ENCODE measurements around the gene VPS18.
"Not testable (repeated sequence)": the region's sequence is repeated elsewhere in the genome, so short reads cannot be mapped to it uniquely, and the experiment has no call there.

The VPS18 gene

DNA sequence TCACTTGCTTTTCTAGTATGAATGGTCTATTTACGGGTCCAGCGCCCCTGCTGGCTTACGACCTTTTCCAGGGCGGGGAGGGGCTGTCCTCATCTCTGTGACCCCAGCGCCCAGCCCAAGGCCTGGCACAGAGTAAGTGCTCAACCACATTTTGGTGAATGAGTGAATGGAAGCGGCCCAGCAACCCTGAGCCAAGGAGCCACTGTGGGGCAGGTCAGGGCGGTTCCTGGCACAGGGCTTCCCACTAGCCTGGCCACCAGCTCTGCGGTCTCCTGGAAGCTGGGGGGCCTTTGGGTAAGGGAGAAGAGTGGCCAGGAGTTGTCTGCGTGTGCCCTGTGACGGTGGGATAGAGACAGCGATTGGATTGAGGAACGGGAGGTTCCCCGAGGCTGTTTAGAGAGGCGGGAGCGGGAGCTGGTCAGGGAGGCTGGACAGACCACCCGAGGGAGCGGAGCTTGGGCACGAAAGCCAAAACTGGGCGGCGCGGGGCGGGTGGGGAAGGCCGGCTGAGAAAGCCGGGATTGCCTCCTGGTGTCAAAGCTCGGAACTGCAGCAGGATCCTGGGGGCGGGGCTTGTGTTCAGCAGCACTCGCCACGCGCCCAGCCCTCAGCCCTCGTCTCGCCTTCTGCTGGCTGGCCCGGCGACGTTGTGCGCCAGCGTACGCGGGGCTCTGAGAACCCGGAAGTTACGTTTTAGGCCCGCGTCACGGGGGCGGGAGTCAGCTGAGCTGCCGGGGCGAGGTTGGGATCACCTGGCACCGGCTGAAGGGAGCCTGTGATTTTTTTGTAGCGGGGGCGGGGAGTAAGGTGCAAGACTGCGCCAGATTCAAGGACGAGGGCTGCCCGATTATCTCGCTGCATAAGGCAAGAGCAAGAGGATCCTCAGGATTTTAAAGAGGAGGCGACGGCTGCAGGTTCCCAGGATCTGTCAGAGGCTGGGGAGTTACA lies at the start of gene VPS18:
TSS of gene VPS18 (plus strand) at position 718 of the 948 bp plus-strand sequence. CDS start 319 bp downstream, outside the sequence.
- FAIRE-seq, result peak; percentile 89

- no peak for FAIRE-seq
These were observed 49.6 kb upstream of the VPS18 start for GRCh38 chr15:40844696-40845030.

- FAIRE-seq, result no peak
These were observed 49.2 kb upstream of the VPS18 start for GRCh38 chr15:40845036-40845435.

- no peak for FAIRE-seq
These were observed 48.6 kb upstream of the VPS18 start for GRCh38 chr15:40845511-40846284.

DNA sequence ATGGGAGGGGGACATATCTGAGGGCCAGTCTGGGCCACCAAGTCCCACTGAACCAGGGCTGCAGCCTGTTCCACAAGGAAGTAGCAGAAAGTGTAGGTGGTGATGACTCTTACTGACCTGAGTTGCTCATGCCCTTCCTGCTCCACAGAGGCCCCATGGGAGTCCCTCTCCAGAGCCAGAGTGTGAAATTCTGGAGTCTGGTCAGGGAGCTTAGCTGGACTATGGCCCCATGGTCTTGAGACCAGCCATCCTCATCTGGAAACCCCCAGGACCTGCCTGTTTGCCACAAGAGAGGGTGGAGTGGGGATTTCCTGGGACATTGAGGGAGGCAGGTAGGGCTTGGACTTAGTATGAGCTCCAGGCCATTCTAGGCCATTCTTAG lies 47.4 kb upstream of the VPS18 start:
- no peak for FAIRE-seq

DNA sequence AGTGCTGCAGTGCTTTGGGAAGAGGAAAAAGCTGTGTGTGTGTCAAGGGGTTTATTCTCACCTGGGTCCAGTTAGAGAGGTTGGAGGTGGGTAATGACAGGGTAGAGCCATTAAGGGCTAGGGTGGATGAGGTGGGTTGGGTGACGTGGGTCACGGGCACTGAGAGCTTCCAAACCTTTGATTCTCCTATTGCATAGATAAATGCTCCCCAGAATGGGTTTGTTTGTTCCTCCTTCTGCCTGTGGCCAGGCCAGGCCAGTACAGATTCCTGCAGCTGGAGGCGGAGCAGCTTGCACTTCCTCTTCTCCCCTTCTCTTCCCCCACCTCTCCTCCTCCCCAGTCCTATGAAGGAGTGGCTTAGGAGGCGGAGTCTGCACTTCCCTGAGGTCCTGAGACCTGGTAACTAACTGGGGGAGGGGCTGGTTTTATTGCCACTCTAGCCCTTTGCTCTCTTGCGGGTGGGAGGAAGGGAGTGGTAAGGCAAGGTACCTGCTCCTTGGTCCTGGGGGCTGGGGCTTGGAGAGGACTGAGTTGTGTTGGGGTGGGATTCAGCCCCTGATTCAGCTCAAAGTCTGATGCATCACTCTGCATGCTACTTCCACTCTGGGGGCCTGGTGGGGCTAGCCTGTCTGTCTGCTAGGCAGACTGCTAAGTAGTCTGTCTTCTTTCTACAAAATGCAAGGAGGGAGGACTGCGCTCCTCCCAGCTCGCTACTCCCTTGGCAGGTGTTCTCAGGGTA lies 46.9 kb upstream of the VPS18 start:
- FAIRE-seq, result no peak

- FAIRE-seq, result no peak
These were observed 43.6 kb upstream of the VPS18 start for GRCh38 chr15:40850576-40851112.

DNA sequence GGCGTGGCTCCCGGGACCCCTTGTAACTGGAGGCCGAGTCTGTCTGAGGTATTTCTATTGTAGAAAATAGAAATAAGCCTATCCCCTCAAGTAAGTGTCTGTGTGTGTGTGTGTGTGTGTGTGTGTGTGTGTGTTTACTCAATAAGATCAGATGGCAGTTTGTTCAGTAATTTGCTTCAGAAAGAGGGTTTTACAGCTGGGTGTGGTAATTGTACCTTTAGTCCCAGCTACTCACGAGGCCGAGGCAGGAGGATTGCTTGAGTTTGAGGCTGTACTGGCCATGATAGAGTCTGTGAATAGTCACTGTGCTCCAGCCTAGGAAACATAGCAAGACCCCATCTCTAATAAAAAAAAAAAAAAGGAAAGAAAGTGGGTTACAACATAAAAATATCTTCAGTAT lies 41.7 kb upstream of the VPS18 start:
- no peak for FAIRE-seq

- no peak for FAIRE-seq
These were observed 40.9 kb upstream of the VPS18 start for GRCh38 chr15:40853241-40853890.

DNA sequence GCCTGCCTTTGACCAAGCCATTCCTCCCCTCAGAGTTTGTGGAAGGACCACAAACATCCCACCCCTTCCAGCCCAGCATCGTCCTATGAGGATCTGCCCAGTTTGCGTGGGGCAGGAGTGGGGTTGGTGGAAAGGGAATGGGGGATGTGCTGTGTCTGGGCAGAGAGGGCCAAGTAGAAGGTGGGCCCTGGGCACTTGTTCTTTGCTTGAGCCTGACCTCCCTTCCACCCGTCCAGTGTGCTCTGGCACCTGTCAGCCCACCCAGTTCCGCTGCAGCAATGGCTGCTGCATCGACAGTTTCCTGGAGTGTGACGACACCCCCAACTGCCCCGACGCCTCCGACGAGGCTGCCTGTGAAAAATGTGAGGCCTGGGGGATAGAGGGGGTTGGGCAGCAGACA lies 40.1 kb upstream of the VPS18 start:
- FAIRE-seq, result no peak

DNA sequence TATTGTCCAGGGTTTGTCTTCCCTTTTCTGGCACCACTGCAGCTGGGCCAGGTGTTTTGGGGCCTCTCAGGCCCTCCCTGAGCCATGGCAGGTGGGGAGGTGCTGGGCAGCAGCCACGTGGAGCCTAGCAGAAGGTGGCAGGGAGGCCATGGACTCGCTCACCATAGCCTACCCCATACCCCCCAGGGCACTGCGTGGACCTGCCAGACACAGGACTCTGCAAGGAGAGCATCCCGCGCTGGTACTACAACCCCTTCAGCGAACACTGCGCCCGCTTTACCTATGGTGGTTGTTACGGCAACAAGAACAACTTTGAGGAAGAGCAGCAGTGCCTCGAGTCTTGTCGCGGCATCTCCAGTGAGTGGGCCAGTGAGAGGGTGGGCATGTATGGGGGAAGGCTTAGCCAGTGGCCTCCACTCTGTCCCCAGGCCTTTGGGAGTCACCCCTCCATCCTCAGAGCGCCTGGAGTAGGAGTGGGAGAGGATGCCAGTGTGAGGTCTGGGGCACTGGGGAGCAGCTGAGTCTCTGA lies 38.5 kb upstream of the VPS18 start:
- no peak for FAIRE-seq

GRCh38 chr15:40856746-40857145 lies 37.5 kb upstream of the VPS18 start:
- no peak for FAIRE-seq

DNA sequence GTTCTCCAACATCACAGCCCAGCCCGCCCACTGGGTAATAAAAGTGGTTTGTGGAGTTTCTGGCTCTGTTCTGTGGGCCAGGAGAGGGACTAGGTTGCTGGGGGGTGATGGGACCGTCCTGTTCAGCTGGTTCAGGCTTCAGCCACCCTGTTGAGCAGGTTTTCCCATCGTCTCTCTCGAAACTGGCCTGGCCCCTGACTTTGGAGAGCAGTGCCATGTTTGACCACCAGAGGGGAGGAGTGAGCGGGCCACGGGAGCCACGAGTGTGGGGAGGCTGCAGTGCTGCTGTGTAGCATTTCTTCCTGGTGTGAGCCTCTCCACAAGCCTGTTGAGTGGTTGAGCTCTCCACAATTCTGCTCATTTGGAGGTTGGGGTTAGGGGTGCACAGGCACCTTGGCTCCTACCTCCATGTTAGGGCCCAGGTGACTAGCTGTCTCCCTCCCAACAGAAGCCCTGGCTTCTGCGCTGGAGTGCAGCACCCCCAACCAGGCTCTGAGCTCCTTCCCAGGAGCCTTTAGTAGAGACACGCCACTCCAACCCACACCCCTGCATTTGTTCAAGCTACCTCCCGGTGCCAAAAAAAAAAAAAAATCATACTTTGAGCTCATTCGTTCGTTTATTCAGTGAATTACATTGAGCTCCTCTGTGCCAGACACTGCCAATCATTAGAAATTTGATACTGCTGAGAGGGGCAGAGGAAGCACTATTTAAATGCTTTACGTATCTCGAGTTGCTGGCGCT lies 36.5 kb upstream of the VPS18 start:
- FAIRE-seq, result no peak

- FAIRE-seq, result no peak
These were observed 35.5 kb upstream of the VPS18 start for GRCh38 chr15:40858706-40859105.

DNA sequence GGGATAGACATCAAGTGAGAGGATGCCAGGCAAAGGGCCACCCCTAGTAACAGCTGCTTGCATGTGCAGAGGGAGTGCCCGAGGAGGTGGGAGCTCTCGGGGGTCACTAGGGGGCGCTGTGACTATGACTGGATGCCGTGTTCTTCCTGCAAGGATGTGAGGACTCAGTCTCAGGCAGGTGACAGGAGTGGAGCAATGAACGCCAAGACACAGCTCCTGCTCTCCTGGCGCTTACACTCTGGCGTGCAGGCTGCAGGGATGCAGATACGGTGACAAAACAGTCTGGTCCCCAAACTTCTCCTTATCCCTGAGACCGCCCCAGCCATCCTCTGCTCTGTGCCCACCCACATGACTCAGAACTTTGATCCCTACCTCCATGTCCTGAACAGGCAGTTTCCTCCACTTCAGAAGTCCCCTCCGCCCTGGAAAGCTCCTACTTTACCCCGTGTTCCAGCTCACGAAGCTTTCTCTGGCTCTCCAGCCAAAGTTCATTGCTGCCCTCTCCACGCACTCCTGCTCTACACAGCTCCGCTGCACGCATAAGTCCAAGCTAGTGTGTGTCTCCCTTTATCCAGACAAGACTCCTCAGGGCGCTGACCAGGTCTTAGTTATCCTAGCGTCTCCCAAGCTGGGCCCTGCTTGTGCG lies 34.9 kb upstream of the VPS18 start:
- FAIRE-seq, result no peak

GRCh38 chr15:40861147-40861546 lies 33.1 kb upstream of the VPS18 start:
- not testable (repeated sequence) for FAIRE-seq

DNA sequence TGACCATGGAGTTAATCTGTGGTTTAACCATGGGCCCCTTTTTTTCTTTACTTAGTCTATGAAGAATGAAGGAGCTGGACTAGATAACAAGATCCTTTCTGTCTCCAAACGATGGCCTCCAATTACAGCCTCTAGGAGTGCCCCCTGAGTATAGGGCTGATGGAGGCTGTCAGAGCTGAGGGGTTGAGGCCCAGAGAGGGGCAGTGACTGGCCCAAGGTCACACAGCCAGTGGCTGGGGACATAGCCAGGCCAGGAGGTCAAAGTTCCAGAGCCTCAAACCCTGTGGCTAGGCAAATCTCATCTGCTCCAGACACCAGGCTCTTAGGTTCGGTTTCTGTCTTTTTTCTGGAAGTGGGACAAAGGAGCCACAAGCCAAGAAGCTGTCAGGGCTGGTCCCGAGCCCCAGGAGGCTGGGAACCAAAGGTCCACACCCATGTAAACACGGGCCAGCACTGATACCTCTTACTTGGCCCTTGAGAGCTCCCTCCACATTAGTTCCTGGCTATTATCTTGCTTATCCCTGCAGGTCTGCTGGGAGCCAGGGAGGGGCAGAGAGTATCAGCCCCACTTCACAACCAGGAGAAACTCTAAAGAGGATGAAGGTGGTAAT lies 30.5 kb upstream of the VPS18 start:
- FAIRE-seq, result no peak

DNA sequence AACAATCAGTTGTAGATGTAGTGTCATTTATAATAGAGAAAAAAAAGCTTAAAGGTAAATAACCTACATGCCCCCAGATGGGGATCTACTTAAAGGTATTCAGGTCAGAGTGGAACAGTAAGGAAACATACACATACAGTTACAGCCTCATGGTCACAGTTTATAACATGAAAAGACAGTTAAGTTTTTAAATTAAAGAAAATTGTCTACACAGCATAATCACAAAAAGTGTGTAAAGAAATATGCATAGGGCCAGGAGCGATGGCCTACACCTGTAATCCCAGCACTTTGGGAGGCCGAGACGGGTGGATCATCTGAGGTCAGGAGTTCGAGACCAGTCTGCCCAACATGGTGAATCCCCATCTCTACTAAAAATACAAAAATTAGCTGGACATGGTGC lies 27.1 kb upstream of the VPS18 start:
- FAIRE-seq, result no peak

GRCh38 chr15:40869686-40870085 lies 24.6 kb upstream of the VPS18 start:
- no peak for FAIRE-seq

DNA sequence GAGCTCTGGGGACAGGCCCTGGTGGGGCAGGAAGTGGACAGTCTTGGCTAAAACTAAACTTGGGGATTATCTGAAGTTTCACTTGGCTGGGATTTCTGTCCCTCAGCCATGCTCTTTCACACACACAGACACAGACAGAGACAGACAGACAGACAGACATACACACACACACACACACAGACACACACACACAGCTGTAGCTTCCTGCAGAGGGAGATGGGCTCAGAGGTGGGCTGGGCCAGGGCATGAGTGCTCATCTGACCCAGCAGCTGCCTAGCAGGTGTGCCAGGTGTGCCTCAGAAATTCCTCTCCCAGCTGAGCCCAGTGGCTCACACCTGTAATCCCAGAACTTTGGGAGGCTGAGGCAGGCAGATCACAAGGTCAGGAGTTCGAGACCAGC lies 23.5 kb upstream of the VPS18 start:
- no peak for FAIRE-seq
